Hippocampal formation (tissue), 2 donors: Measurements from ENCODE around the gene WDR76.

Experiments used
- DNase-seq, 2 donors: peaks; one replicate each; lab custom pipeline; 2025; lab: John Stamatoyannopoulos, UW

The WDR76 gene

DNA sequence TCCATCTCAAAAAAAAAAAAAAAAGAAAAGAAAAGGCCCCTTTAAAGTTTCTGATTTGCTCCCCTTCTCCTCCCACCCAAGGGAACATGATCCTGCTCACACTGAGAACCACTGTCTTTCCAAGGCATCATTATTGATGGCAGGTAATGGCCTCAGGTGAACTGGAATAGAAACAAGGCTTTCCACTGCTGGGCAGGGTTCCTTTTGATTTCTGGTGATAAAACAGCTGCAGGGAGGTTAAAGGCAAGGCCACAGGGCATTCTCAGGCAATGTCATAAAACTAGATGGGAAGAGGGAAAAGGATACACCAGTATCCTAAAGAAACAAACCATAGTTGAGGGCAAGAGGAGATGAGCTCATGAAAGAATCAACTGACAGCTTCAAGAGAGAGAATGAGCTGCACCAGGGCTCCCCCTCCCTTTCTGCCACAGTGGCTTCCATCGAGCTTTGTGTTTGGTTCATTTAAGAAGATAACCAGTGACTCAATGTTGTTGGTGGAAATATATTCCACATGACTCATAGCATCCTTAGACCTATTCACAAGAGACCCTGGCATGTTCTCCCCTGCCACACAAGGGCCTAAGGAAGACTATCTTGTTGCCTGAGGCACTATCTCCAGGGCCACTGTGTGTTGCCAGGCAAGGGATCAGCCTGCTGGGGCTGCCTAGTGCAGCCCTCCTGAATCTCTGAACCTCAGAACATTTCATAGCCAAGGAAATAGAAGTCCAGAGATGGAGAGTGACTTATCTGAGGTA, 86.4 kb downstream of the WDR76 start:
- peak in 1 of 2 donors; percentile 53 for DNase-seq

DNA sequence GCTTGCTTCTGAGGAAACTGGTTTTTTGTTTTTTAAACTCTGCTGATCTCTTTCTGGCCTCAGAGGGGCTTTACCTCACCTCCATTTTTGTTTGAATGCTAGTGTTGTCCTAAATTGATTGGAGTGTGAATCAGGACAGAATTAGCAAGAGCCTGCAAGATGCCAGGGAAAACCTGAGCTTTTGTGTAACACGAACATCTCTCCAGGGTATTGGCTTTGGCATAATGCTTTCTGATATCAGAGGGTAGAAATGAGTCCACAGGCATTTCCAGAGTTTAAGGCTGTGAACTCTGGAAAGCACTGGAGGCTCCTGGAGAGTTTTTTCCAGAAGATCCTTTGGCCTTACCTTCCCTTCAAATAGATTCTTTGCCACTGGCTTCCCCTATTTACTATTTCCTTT, 87.1 kb downstream of the WDR76 start:
- no peak for DNase-seq

- DNase-seq, result no peak
These were observed 89.0 kb downstream of the WDR76 start for GRCh38 chr15:43915631-43916325.

DNA sequence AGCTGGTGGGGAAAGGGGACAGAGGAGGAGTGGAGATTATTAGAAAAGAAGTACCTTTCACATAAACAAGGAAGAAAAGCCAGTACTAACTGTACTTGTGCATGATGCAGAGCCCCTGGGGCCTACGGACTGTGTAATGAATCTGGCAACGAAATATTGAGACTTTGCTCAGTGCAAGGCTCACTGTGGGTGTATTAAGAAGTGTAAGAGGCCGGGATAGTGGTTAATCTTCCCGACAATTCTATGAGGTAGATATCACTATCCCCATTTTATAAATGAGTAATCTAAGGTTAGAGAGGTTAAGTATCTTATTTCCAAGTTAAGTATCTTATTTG, 89.5 kb downstream of the WDR76 start:
- no peak for DNase-seq
